ENCODE measurements around the gene GALNT17. TPM values are rescaled to one million over a fixed set of nuclear protein-coding genes. Genes with fewer than 3 reads are reported as not detected.

The GALNT17 gene
- total RNA-seq, 1 experiment from 2014 or later: not detected

GRCh38 chr7:71334541-71334940 is 202.6 kb downstream of the GALNT17 start:
- Histone ChIP-seq H3K4me2 (no peak overlapping the region), H3K27ac (no peak overlapping the region), H3F3A (ENCODE audit: insufficient read depth, low read depth) (no peaks in the 10 kb centered on the region), H3K9me3 (ENCODE audit: insufficient read depth, low read depth) (no peaks in the 10 kb centered on the region), H3K27me3 (ENCODE audit: insufficient read depth, low read depth) (peaks cover 9% of the 10 kb centered on the region; the same call in 1 of the 2 replicates), H3K4me1 (replicated peaks; ENCODE audit: insufficient read depth) (no peaks in the 10 kb centered on the region), H2AFZ (no peak overlapping the region), H3K36me3 (ENCODE audit: low read depth) (no peaks in the 10 kb centered on the region), H3K9me2 (ENCODE audit: insufficient read depth) (no peaks in the 10 kb centered on the region), H4K20me1 (ENCODE audit: insufficient read depth) (no peaks in the 10 kb centered on the region), H3K4me3 (no peak overlapping the region), H3K79me2 (ENCODE audit: low read depth) (no peaks in the 10 kb centered on the region)
- POLR2A ChIA-PET (ENCODE audit: unreplicated experiment): no interaction called here
- TF ChIP-seq CTCF (conservative IDR thresholded peaks at IDR 0.05) (no peak), EZH2 (IDR thresholded peaks at IDR 0.05; ENCODE audit: low read depth) (no peak)
- CTCF ChIA-PET: no interaction called here
- no peak for DNase-seq
- intact Hi-C loops (cut with micrococcal nuclease; ENCODE audit: unreplicated experiment): no loop called here
- BruUV-seq (replicated peaks): no TSS peak

- TF ChIP-seq EZH2 (IDR thresholded peaks at IDR 0.05; ENCODE audit: low read depth) (no peak), CTCF (conservative IDR thresholded peaks at IDR 0.05) (no peak)
- Histone ChIP-seq H3K9me3 (ENCODE audit: insufficient read depth, low read depth) (no peaks in the 10 kb centered on the region), H3K27me3 (ENCODE audit: insufficient read depth, low read depth) (peaks cover 6% of the 10 kb centered on the region; the same call in 1 of the 2 replicates), H3K36me3 (ENCODE audit: low read depth) (no peaks in the 10 kb centered on the region), H3F3A (ENCODE audit: insufficient read depth, low read depth) (no peaks in the 10 kb centered on the region), H3K27ac (no peak overlapping the region), H3K4me1 (replicated peaks; ENCODE audit: insufficient read depth) (no peaks in the 10 kb centered on the region), H3K9me2 (ENCODE audit: insufficient read depth) (no peaks in the 10 kb centered on the region), H2AFZ (no peak overlapping the region), H3K4me2 (no peak overlapping the region), H3K79me2 (ENCODE audit: low read depth) (no peaks in the 10 kb centered on the region), H4K20me1 (ENCODE audit: insufficient read depth) (no peaks in the 10 kb centered on the region), H3K4me3 (no peak overlapping the region)
- ChIA-PET CTCF (no interaction called here), POLR2A (ENCODE audit: unreplicated experiment) (no interaction called here)
- intact Hi-C loops (cut with micrococcal nuclease; ENCODE audit: unreplicated experiment): no loop called here
- DNase-seq: no peak
- no TSS peak for BruUV-seq (replicated peaks)
Observed at GRCh38 chr7:71338866-71339265, 206.9 kb downstream of the GALNT17 start.

GRCh38 chr7:71339924-71340323 is 208.0 kb downstream of the GALNT17 start:
- Histone ChIP-seq H3K9me3 (ENCODE audit: insufficient read depth, low read depth) (no peaks in the 10 kb centered on the region), H3K36me3 (ENCODE audit: low read depth) (no peaks in the 10 kb centered on the region), H3K27me3 (ENCODE audit: insufficient read depth, low read depth) (peaks cover 6% of the 10 kb centered on the region; the same call in 1 of the 2 replicates), H2AFZ (no peak overlapping the region), H3K9me2 (ENCODE audit: insufficient read depth) (no peaks in the 10 kb centered on the region), H3K79me2 (ENCODE audit: low read depth) (no peaks in the 10 kb centered on the region), H3K27ac (no peak overlapping the region), H3K4me3 (no peak overlapping the region), H4K20me1 (ENCODE audit: insufficient read depth) (no peaks in the 10 kb centered on the region), H3K4me2 (no peak overlapping the region), H3F3A (ENCODE audit: insufficient read depth, low read depth) (no peaks in the 10 kb centered on the region), H3K4me1 (replicated peaks; ENCODE audit: insufficient read depth) (no peaks in the 10 kb centered on the region)
- BruUV-seq (replicated peaks): no TSS peak
- no peak for TF ChIP-seq CTCF (conservative IDR thresholded peaks at IDR 0.05)
- TF ChIP-seq EZH2 (IDR thresholded peaks at IDR 0.05; ENCODE audit: low read depth): no peak
- DNase-seq: no peak
- intact Hi-C loops (cut with micrococcal nuclease; ENCODE audit: unreplicated experiment): no loop called here
- ChIA-PET CTCF (no interaction called here), POLR2A (ENCODE audit: unreplicated experiment) (no interaction called here)
